GM12878 (cell line): ENCODE measurements around the gene CMYA5. TPM values are rescaled to one million over a fixed set of nuclear protein-coding genes. Genes with fewer than 3 reads are reported as not detected.

Experiments used
- ATAC-seq: fragments of 200-7000 bp; cut with Tn5 transposase; 3 replicates; pipeline ENCODE4 v1.9.1; 2020; ENCODE audit warnings: mild to moderate bottlenecking, moderate library complexity
- BruUV-seq: library from RNA; stranded (reverse); fragments of 400-500 nt; replicated peaks from 2 replicates; lab custom pipeline; 2021; lab: Mats Ljungman, UMichigan
- CTCF ChIA-PET: fragments of 300-600 bp; sonication (Branson Sonifier 250); formaldehyde crosslinking; extraction: SDS; loops from one replicate; lab custom pipeline; 2021; ENCODE audit warnings: inconsistent platforms; lab: Yijun Ruan, JAX
- POLR2A ChIA-PET: fragments of 350-600 bp; formaldehyde crosslinking; extraction: SDS; loops from one replicate; lab custom pipeline; 2021; ENCODE audit warnings: inconsistent platforms; lab: Charles Lee
- RAD21 ChIA-PET: fragments of 300-600 bp; sonication (Branson Sonifier 250); formaldehyde crosslinking; loops from one replicate; lab custom pipeline; 2023; ENCODE audit warnings: antibody characterized with exemption; ENCODE audit not compliant: unreplicated experiment; lab: Charles Lee
- SMC1A ChIA-PET: fragments of 300-600 bp; sonication (Branson Sonifier 250); formaldehyde crosslinking; loops from one replicate; lab custom pipeline; 2023; ENCODE audit not compliant: unreplicated experiment, uncharacterized antibody; lab: Charles Lee
- DNase-seq: peaks from one replicate; pipeline ENCODE4 v3.0.0-alpha.2; 2011; ENCODE audit warnings: low read depth, low spot score
- FAIRE-seq: peaks from 3 replicates; lab custom pipeline; 2011; peaks lifted over from hg19 to GRCh38; lab: Jason Lieb, UNC
- H2AFZ ChIP-seq: 2 replicates; pipeline ENCODE4 v1.6.0; 2011; ENCODE audit warnings: low read depth, low read length, control low read depth; ENCODE audit not compliant: control insufficient read depth
- H3K27ac ChIP-seq: 2 replicates; pipeline ENCODE4 v1.5.1; 2011; ENCODE audit warnings: control low read depth; ENCODE audit not compliant: control insufficient read depth, insufficient read depth
- H3K27me3 ChIP-seq, 2 experiments: replicated peaks in 1 of 2; 2 replicates each; pipeline versions ENCODE4 v1.6.0 to v1.6.1; 2011; ENCODE audit warnings: low read length in 1 of 2; ENCODE audit not compliant: control insufficient read depth in 2 of 2, insufficient read depth in 2 of 2
- H3K36me3 ChIP-seq, 2 experiments: 2 replicates each; pipeline ENCODE4 v1.5.1; 2011; ENCODE audit warnings: low read length in 1 of 2; ENCODE audit not compliant: control insufficient read depth in 2 of 2, insufficient read depth in 2 of 2
- H3K4me1 ChIP-seq: 2 replicates; pipeline ENCODE4 v1.6.1; 2011; ENCODE audit warnings: mild to moderate bottlenecking, low read length, moderate library complexity, mixed read lengths; ENCODE audit not compliant: control insufficient read depth, insufficient read depth
- H3K4me2 ChIP-seq: 2 replicates; pipeline ENCODE4 v1.6.0; 2011; ENCODE audit warnings: control low read depth; ENCODE audit not compliant: control insufficient read depth, insufficient read depth
- H3K4me3 ChIP-seq: fragments of 200-600 bp; sonication (generic); 2 replicates; pipeline ENCODE4 v1.5.1; 2016
- H3K79me2 ChIP-seq: 2 replicates; pipeline ENCODE4 v1.6.0; 2011; ENCODE audit warnings: low read length; ENCODE audit not compliant: control insufficient read depth, insufficient read depth
- H3K9ac ChIP-seq: 2 replicates; pipeline ENCODE4 v1.8.0; 2011; ENCODE audit warnings: low read length, control low read depth, mixed read lengths; ENCODE audit not compliant: control insufficient read depth, insufficient read depth
- H3K9me3 ChIP-seq: replicated peaks from 3 replicates; pipeline ENCODE4 v1.5.1; 2011; ENCODE audit warnings: mild to moderate bottlenecking, low read length; ENCODE audit not compliant: control insufficient read depth, insufficient read depth
- H4K20me1 ChIP-seq: 2 replicates; pipeline ENCODE4 v1.6.0; 2011; ENCODE audit not compliant: control insufficient read depth, insufficient read depth
- IRF5 ChIP-seq: fragments of 450-650 bp; IDR thresholded peaks from 2 replicates; pipeline ENCODE4 v1.6.1; 2017; ENCODE audit warnings: borderline replicate concordance
- MTA3 ChIP-seq: IDR thresholded peaks from 2 replicates; pipeline ENCODE4 v1.6.1; 2012; ENCODE audit warnings: low read length, inconsistent platforms, borderline replicate concordance
- NFYB ChIP-seq: IDR thresholded peaks from 2 replicates; pipeline ENCODE4 v1.6.1; 2011; ENCODE audit warnings: low read depth, mild to moderate bottlenecking, low read length, improper control_type of control experiment, moderate library complexity; ENCODE audit not compliant: insufficient read depth
- PRDM15 ChIP-seq: fragments of 450-650 bp; formaldehyde crosslinking; IDR thresholded peaks from 2 replicates; pipeline ENCODE4 v1.4.0; 2020; ENCODE audit warnings: mild to moderate bottlenecking, moderate library complexity
- RCOR1 ChIP-seq: conservative IDR thresholded peaks from 2 replicates; pipeline ENCODE4 v1.6.1; 2012; ENCODE audit warnings: low read depth, low read length, improper control_type of control experiment
- TBL1XR1 ChIP-seq: IDR thresholded peaks from 2 replicates; pipeline ENCODE4 v1.6.1; 2012; ENCODE audit warnings: low read depth, low read length, improper control_type of control experiment
- TCF3 ChIP-seq: IDR thresholded peaks from 2 replicates; pipeline ENCODE4 v1.6.1; 2012; ENCODE audit warnings: low read depth, mild to moderate bottlenecking, low read length, borderline replicate concordance; ENCODE audit not compliant: insufficient read depth
- ZZZ3 ChIP-seq: IDR thresholded peaks from 2 replicates; pipeline ENCODE4 v1.6.1; 2011; ENCODE audit warnings: low read depth; ENCODE audit not compliant: control insufficient read depth, insufficient read length
- WGBS: methylation state at CpG from one replicate; pipeline ENCODE4 v1.1.6; 2016; ENCODE audit warnings: low lambda C conversion rate; ENCODE audit not compliant: insufficient replicate concordance, insufficient coverage; ENCODE audit errors: missing lambda C conversion rate; 5-methylcytosine and 5-hydroxymethylcytosine counted together
- in situ Hi-C: fragments of 300-500 bp; cut with MboI; formaldehyde crosslinking; loops from 9 replicates; pipeline ENCODE4 v1.14.3; 2018; ENCODE audit warnings: mixed read lengths
- intact Hi-C: fragments of 100-400 bp; cut with micrococcal nuclease; formaldehyde crosslinking; loops from one replicate; pipeline ENCODE4 v1.14.2; 2022; ENCODE audit not compliant: unreplicated experiment
- polyA plus RNA-seq, 11 experiments: library from polyadenylated mRNA; depleted of rRNA in 4 of 11; unstranded in 6 of 11; stranded (reverse) in 5 of 11; fragments of >200 nt; fragmentation: Nextera tagmentation in 4 of 11; fragmentation: Illumina TruSeq in 1 of 11; extraction: Ambion mirVana in 4 of 11; extraction: Trizol in 1 of 11; gene quantifications; 1 replicate in 1 of 11; 2 replicates in 10 of 11; pipeline versions ENCODE4 v1.2.1 to v1.2.3, GENCODE V29; 2011 to 2016; ENCODE audit warnings: inconsistent platforms in 2 of 11, missing spikeins in 2 of 11, low read depth in 1 of 11
- total RNA-seq, 4 experiments: library from RNA; depleted of rRNA in 3 of 4; stranded (reverse); fragments of >200 nt in 3 of 4; fragmentation: Illumina TruSeq in 1 of 4; extraction: Trizol in 1 of 4; gene quantifications; 2 replicates each; pipeline versions ENCODE4 v1.2.1 to v1.2.3, GENCODE V29; 2013 to 2021

Gene CMYA5
- total and polyA plus RNA-seq, 10 of the 15 experiments (the other 5 are each of a cell fraction or from before 2014, with no cell fraction given) = 0.01 to 0.34 (median 0.16) TPM; not detected in 1

- no peak for DNase-seq
- Histone ChIP-seq H3K27ac (no peak overlapping the region), H4K20me1 (no peaks in the 10 kb centered on the region), H3K79me2 (no peaks in the 10 kb centered on the region), H3K27me3 (no peaks in the 10 kb centered on the region), H3K4me3 (no peak overlapping the region), H3K9me3 (no peaks in the 10 kb centered on the region), H2AFZ (no peak overlapping the region), H3K4me2 (no peak overlapping the region), H3K4me1 (no peaks in the 10 kb centered on the region), H3K9ac (no peak overlapping the region), H3K36me3 (no peaks in the 10 kb centered on the region)
- intact Hi-C loops = no loop called here
- WGBS = 31% methylated on average over 3 of the region's 3 CpGs
- FAIRE-seq = no peak
- SMC1A ChIA-PET = no interaction called here
- in situ Hi-C loops = no loop called here
- POLR2A ChIA-PET = no interaction called here
- CTCF ChIA-PET = no interaction called here
- BruUV-seq = no TSS peak
- TF ChIP-seq PRDM15 (CRISPR knock-in tag) (no peak), MTA3 (no peak), TCF3 (no peak), NFYB (no peak), IRF5 (no peak), RCOR1 (no peak), ZZZ3 (no peak), TBL1XR1 (no peak)
- no peak for ATAC-seq
- RAD21 ChIA-PET = no interaction called here
Observed at GRCh38 chr5:79745255-79745654, 55.6 kb downstream of the CMYA5 start.
